ENCODE data around the gene ODAD4.

DNA sequence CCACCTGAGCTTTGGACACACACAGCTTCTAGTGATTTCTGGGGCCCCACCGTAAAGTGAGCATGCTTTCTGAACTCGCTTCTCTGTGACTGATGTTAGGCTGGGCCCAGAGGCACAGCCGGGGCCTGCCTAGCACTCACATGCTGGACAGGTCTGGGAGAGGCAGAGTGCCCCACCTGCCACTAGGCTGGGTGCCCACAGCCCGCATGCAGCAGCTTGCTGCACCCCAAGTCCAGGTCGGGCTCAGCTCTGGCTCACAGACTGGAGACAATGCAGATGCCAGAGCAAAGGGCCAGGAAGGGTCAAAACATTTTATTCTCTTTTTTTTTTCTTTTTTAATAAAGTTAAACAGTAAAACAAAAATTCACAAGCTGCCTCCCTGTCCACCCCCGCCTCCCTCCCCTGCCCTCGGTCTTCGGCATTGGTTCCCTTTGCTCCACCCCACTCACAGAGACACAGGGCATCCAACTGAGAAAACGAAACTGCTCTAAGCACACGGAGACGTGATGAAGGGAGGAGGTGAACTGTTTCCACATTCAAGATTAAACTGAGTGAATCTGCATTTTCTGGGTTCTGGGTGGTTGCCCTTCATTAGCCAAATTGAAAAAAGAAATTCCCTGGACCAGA, 45.8 kb downstream of the ODAD4 start:
- TF ChIP-seq, protein P1, sequence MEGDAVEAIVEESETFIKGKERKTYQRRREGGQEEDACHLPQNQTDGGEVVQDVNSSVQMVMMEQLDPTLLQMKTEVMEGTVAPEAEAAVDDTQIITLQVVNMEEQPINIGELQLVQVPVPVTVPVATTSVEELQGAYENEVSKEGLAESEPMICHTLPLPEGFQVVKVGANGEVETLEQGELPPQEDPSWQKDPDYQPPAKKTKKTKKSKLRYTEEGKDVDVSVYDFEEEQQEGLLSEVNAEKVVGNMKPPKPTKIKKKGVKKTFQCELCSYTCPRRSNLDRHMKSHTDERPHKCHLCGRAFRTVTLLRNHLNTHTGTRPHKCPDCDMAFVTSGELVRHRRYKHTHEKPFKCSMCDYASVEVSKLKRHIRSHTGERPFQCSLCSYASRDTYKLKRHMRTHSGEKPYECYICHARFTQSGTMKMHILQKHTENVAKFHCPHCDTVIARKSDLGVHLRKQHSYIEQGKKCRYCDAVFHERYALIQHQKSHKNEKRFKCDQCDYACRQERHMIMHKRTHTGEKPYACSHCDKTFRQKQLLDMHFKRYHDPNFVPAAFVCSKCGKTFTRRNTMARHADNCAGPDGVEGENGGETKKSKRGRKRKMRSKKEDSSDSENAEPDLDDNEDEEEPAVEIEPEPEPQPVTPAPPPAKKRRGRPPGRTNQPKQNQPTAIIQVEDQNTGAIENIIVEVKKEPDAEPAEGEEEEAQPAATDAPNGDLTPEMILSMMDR (IDR thresholded peaks at IDR 0.05) = no peak
- TF ChIP-seq POLR2A (IDR thresholded peaks at IDR 0.05) = no peak
